Measurements from ENCODE around the gene FASTKD2. TPM values are rescaled to one million over a fixed set of nuclear protein-coding genes. Genes with fewer than 3 reads are reported as not detected.

The FASTKD2 gene
- total and polyA plus RNA-seq, 12 donors = 8.4 to 63.8 (median 27.8) TPM

GRCh38 chr2:206792645-206793044, 27.2 kb downstream of the FASTKD2 start:
- Histone ChIP-seq H3K36me3 (replicated peaks in 1 of 2) (peaks cover 0 to 64% of the 10 kb centered on the region in 2 donors), H3K4me1 (replicated peaks in 1 of 2) (no peaks in the 10 kb centered on the region), H3K4me3 (no peak overlapping the region), H3K9me3 (replicated peaks in 1 of 3) (no peaks in the 10 kb centered on the region), H3K27ac (no peak overlapping the region), H3K27me3 (no peaks in the 10 kb centered on the region)
- TF ChIP-seq POLR2A (IDR thresholded peaks at IDR 0.05) = no peak
- TF ChIP-seq CTCF (IDR thresholded peaks at IDR 0.05) = no peak
- 85 to 97% (median 89%) methylated on average over 5 of the region's 5 CpGs for WGBS, 4 donors
- DNase-seq = no peak
- intact Hi-C loops (cut with DNase I) = no loop called here

GRCh38 chr2:206797376-206797775, 32.0 kb downstream of the FASTKD2 start:
- Histone ChIP-seq H3K27me3 (no peaks in the 10 kb centered on the region), H3K4me1 (replicated peaks in 1 of 2) (no peaks in the 10 kb centered on the region), H3K27ac (no peak overlapping the region), H3K36me3 (replicated peaks in 1 of 2) (peaks cover 0 to 16% of the 10 kb centered on the region in 2 donors), H3K4me3 (no peak overlapping the region), H3K9me3 (replicated peaks in 1 of 3) (no peaks in the 10 kb centered on the region)
- DNase-seq = peak in 1 of 7 donors; percentile 63
- intact Hi-C loops (cut with DNase I) = no loop called here
- TF ChIP-seq CTCF (IDR thresholded peaks at IDR 0.05) (no peak), POLR2A (IDR thresholded peaks at IDR 0.05) (no peak)
- 85 to 93% (median 90%) methylated on average over 4 of the region's 4 CpGs for WGBS, 4 donors

GRCh38 chr2:206798000-206798399, 32.6 kb downstream of the FASTKD2 start:
- TF ChIP-seq CTCF (IDR thresholded peaks at IDR 0.05) = no peak
- TF ChIP-seq POLR2A (IDR thresholded peaks at IDR 0.05) = no peak
- DNase-seq = no peak
- intact Hi-C loops (cut with DNase I) = no loop called here
- Histone ChIP-seq H3K9me3 (replicated peaks in 1 of 3) (no peaks in the 10 kb centered on the region), H3K27me3 (no peaks in the 10 kb centered on the region), H3K4me1 (replicated peaks in 1 of 2) (no peaks in the 10 kb centered on the region), H3K27ac (no peak overlapping the region), H3K36me3 (replicated peaks in 1 of 2) (peaks cover 0 to 11% of the 10 kb centered on the region in 2 donors), H3K4me3 (no peak overlapping the region)
- 81 to 91% (median 85%) methylated on average over 5 of the region's 5 CpGs for WGBS, 4 donors

GRCh38 chr2:206799083-206799482, 33.7 kb downstream of the FASTKD2 start:
- Histone ChIP-seq H3K36me3 (replicated peaks in 1 of 2) (peaks cover 0 to 11% of the 10 kb centered on the region in 2 donors), H3K4me3 (no peak overlapping the region), H3K27ac (no peak overlapping the region), H3K27me3 (no peaks in the 10 kb centered on the region), H3K4me1 (replicated peaks in 1 of 2) (no peaks in the 10 kb centered on the region), H3K9me3 (replicated peaks in 1 of 3) (no peaks in the 10 kb centered on the region)
- TF ChIP-seq POLR2A (IDR thresholded peaks at IDR 0.05) (no peak), CTCF (IDR thresholded peaks at IDR 0.05) (no peak)
- intact Hi-C loops (cut with DNase I) = no loop called here
- no peak for DNase-seq
- WGBS, 4 donors = 61 to 86% (median 69%) methylated on average over 3 of the region's 3 CpGs
